Sigmoid colon (tissue), 7 donors: ENCODE data around the gene PCGF5. TPM values are rescaled to one million over a fixed set of nuclear protein-coding genes. Genes with fewer than 3 reads are reported as not detected.

ENCODE experiments used
- DNase-seq: peaks from one replicate; pipeline ENCODE4 v3.0.0-alpha.2; 2019
- H3K27ac ChIP-seq, 4 donors: fragments of 200-600 bp; sonication (generic); one replicate each; pipeline ENCODE4 v1.5.1; 2016 to 2019; ENCODE audit warnings: mild to moderate bottlenecking in 1 of 4
- H3K27me3 ChIP-seq, 3 donors: fragments of 200-600 bp; sonication (generic); one replicate each; pipeline ENCODE4 v1.5.1; 2019; ENCODE audit warnings: mild to moderate bottlenecking in 1 of 3
- H3K36me3 ChIP-seq, 4 donors: fragments of 200-600 bp; sonication (generic); one replicate each; pipeline ENCODE4 v1.5.1; 2016 to 2019
- H3K4me1 ChIP-seq, 4 donors: fragments of 200-600 bp; sonication (generic); one replicate each; pipeline ENCODE4 v1.5.1; 2017 to 2019
- H3K4me3 ChIP-seq, 4 donors: fragments of 200-600 bp; sonication (generic); one replicate each; pipeline ENCODE4 v1.5.1; 2017 to 2019; ENCODE audit warnings: mild to moderate bottlenecking in 2 of 4, moderate library complexity in 1 of 4
- H3K9me3 ChIP-seq, 4 donors: fragments of 200-600 bp in 3 of 4; sonication (generic) in 3 of 4; one replicate each; pipeline versions ENCODE4 v1.5.1 to v1.6.1; 2013 to 2019
- CTCF ChIP-seq, 4 experiments: fragments of 450-650 bp in 3 of 4; fragments of 200-600 bp in 1 of 4; IDR thresholded peaks; one replicate each; pipeline ENCODE4 v1.5.1; 2016 to 2019; ENCODE audit warnings: antibody characterized with exemption in 4 of 4, mild to moderate bottlenecking in 3 of 4, moderate library complexity in 2 of 4
- EP300 ChIP-seq, 4 donors: sonication (generic); formaldehyde crosslinking; IDR thresholded peaks; one replicate each; pipeline ENCODE4 v1.6.1; 2017; ENCODE audit warnings: antibody characterized with exemption in 4 of 4
- POLR2A ChIP-seq, 2 donors: fragments of 450-650 bp; IDR thresholded peaks; one replicate each; pipeline ENCODE4 v1.6.1; 2016; ENCODE audit warnings: antibody characterized with exemption in 2 of 2, mild to moderate bottlenecking in 2 of 2, moderate library complexity in 2 of 2
- POLR2AphosphoS5 ChIP-seq, 4 donors: sonication (generic); formaldehyde crosslinking; IDR thresholded peaks; one replicate each; pipeline ENCODE4 v1.6.1; 2017; ENCODE audit warnings: antibody characterized with exemption in 4 of 4
- WGBS, 2 donors: extraction: QIAGEN DNeasy Blood & Tissue Kit; methylation state at CpG; one replicate each; pipeline ENCODE4 v1.1.7; 2013; 5-methylcytosine and 5-hydroxymethylcytosine counted together
- intact Hi-C: fragments of 100-400 bp; cut with DNase I; formaldehyde crosslinking; loops from one replicate; pipeline ENCODE4 v1.15.1; 2023
- polyA plus RNA-seq, 3 donors: library from polyadenylated mRNA; stranded (reverse); fragments of 200-250 nt; gene quantifications; one replicate each; pipeline ENCODE4 v1.2.3, GENCODE V29; 2013
- total RNA-seq, 4 donors: library from RNA; depleted of rRNA; stranded (reverse); fragments of >200 nt; gene quantifications; one replicate each; pipeline ENCODE4 v1.1.0, GENCODE V29; 2016
- donor health status: healthy with polysubstance abuse.
- donor health status: Bipolar disorder and iron deficiency.
- donor health status: healthy.

The PCGF5 gene
- total and polyA plus RNA-seq, 7 donors: 38.9 to 78.7 (median 49.6) TPM

- 69 to 84% methylated on average over 1 of the region's 1 CpG for WGBS, 2 donors
- peaks cover 0 to 11% (median 0%) of the 10 kb centered on the region in 4 donors for H3K36me3 ChIP-seq
- TF ChIP-seq POLR2AphosphoS5 (IDR thresholded peaks at IDR 0.05) (no peak), POLR2A (IDR thresholded peaks at IDR 0.05) (no peak), EP300 (IDR thresholded peaks at IDR 0.05) (no peak), CTCF (IDR thresholded peaks at IDR 0.05) (no peak)
- intact Hi-C loops: no loop called here
- no peak overlapping the region for H3K27ac ChIP-seq
- no peaks in the 10 kb centered on the region for H3K9me3 ChIP-seq
- DNase-seq: no peak
- peaks cover 0 to 20% (median 12%) of the 10 kb centered on the region in 4 donors for H3K4me1 ChIP-seq
- no peaks in the 10 kb centered on the region for H3K27me3 ChIP-seq
- H3K4me3 ChIP-seq: no peak overlapping the region
These were observed 27.1 kb downstream of the PCGF5 start for GRCh38 chr10:91247360-91248111.

GRCh38 chr10:91249700-91250099 lies 29.2 kb downstream of the PCGF5 start:
- Histone ChIP-seq H3K36me3 (peaks cover 0 to 33% (median 11%) of the 10 kb centered on the region in 4 donors), H3K27me3 (no peaks in the 10 kb centered on the region), H3K9me3 (no peaks in the 10 kb centered on the region), H3K4me3 (no peak overlapping the region), H3K4me1 (peaks cover 0 to 18% (median 12%) of the 10 kb centered on the region in 4 donors), H3K27ac (no peak overlapping the region)
- no peak for DNase-seq
- 66 to 81% methylated on average over 3 of the region's 3 CpGs for WGBS, 2 donors
- TF ChIP-seq POLR2A (IDR thresholded peaks at IDR 0.05) (no peak), CTCF (IDR thresholded peaks at IDR 0.05) (no peak), POLR2AphosphoS5 (IDR thresholded peaks at IDR 0.05) (no peak), EP300 (IDR thresholded peaks at IDR 0.05) (no peak)
- intact Hi-C loops: loop anchor here (2.0 kb wide), 1 partner anchor 161 kb away; no protein-coding TSS in a partner anchor

GRCh38 chr10:91250341-91250740 lies 29.9 kb downstream of the PCGF5 start:
- H3K9me3 ChIP-seq: no peaks in the 10 kb centered on the region
- no peak for TF ChIP-seq POLR2AphosphoS5 (IDR thresholded peaks at IDR 0.05)
- TF ChIP-seq POLR2A (IDR thresholded peaks at IDR 0.05): no peak
- TF ChIP-seq EP300 (IDR thresholded peaks at IDR 0.05): no peak
- TF ChIP-seq CTCF (IDR thresholded peaks at IDR 0.05): no peak
- H3K27me3 ChIP-seq: no peaks in the 10 kb centered on the region
- 65 to 74% methylated on average over 1 of the region's 1 CpG for WGBS, 2 donors
- intact Hi-C loops: loop anchor here (2.0 kb wide), 1 partner anchor 162 kb away; no protein-coding TSS in a partner anchor
- DNase-seq: no peak
- no peak overlapping the region for H3K4me3 ChIP-seq
- H3K27ac ChIP-seq: no peak overlapping the region
- peaks cover 0 to 12% (median 10%) of the 10 kb centered on the region in 4 donors for H3K4me1 ChIP-seq
- H3K36me3 ChIP-seq: peaks cover 0 to 40% (median 14%) of the 10 kb centered on the region in 4 donors

GRCh38 chr10:91251430-91252056 lies 31.1 kb downstream of the PCGF5 start:
- TF ChIP-seq CTCF (IDR thresholded peaks at IDR 0.05) (peak; percentile 80 to 92 (median 88)), EP300 (IDR thresholded peaks at IDR 0.05) (no peak)
- peaks cover 0 to 52% (median 14%) of the 10 kb centered on the region in 4 donors for H3K36me3 ChIP-seq
- no peak overlapping the region for H3K4me3 ChIP-seq
- no peaks in the 10 kb centered on the region for H3K27me3 ChIP-seq
- no peak overlapping the region for H3K27ac ChIP-seq
- peaks cover 0 to under 1% (median 0%) of the 10 kb centered on the region in 4 donors for H3K4me1 ChIP-seq
- intact Hi-C loops: loop anchor here (1.0 to 2.0 kb wide), 3 partner anchors 163 to 340 kb away; no protein-coding TSS in a partner anchor
- no peaks in the 10 kb centered on the region for H3K9me3 ChIP-seq
- peak; percentile 75 for DNase-seq
